Measurements from ENCODE around the gene ARSA. TPM values are rescaled to one million over a fixed set of nuclear protein-coding genes. Genes with fewer than 3 reads are reported as not detected.
"Not testable (repeated sequence)": the region's sequence is repeated elsewhere in the genome, so short reads cannot be mapped to it uniquely, and the experiment has no call there.

The ARSA gene
- total RNA-seq, result 8.4 TPM

GRCh38 chr22:50627642-50628542, at the start of gene ARSA:
ARSA (minus strand) TSS chr22:50628152; CDS start chr22:50627779, 373 bp downstream.
- DNase-seq, result peak; percentile 58

- DNase-seq, result no peak
These were observed 48.9 kb upstream of the ARSA start for GRCh38 chr22:50676661-50677492.

GRCh38 chr22:50676180-50676636, 48.3 kb upstream of the ARSA start:
- DNase-seq, result no peak

- no peak for DNase-seq
These were observed 47.7 kb upstream of the ARSA start for GRCh38 chr22:50675553-50676179.

DNA sequence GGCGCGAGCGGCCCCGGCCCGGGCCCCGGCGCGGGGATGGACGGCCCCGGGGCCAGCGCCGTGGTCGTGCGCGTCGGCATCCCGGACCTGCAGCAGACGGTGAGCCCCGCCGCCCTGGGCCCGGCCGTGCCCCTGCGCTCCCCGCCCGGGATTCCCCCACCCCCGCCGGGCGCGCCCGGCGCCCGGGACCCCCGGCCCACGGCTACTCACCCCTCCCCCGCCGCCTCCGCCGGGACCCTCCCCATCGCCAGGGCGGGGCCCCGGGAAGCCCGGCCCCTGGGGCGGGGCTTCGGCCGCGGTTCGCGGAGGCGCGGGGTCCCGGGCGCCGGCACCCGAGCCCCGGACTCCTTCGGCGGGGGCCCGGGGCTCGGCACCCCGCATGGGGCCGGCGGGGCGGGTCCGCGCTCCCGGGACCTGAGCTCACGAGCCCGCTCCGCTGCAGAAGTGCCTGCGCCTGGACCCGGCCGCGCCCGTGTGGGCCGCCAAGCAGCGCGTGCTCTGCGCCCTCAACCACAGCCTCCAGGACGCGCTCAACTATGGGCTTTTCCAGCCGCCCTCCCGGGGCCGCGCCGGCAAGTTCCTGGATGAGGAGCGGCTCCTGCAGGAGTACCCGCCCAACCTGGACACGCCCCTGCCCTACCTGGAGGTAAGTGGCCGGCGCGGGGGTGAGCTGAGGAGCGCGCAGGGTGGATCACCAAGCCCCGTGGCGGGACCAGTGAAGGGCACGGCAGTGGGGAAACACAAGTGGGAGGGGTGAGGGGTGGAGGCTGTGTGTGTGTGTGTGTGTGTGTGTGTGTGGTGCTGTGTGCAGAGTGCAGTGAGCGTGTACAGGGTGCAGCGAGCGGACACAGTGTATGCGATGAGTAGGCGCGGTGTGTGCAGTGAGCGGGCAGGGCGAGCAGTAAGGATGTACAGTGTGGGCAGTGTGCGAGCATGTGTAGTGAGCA, 46.9 kb upstream of the ARSA start:
- DNase-seq, result no peak

DNA sequence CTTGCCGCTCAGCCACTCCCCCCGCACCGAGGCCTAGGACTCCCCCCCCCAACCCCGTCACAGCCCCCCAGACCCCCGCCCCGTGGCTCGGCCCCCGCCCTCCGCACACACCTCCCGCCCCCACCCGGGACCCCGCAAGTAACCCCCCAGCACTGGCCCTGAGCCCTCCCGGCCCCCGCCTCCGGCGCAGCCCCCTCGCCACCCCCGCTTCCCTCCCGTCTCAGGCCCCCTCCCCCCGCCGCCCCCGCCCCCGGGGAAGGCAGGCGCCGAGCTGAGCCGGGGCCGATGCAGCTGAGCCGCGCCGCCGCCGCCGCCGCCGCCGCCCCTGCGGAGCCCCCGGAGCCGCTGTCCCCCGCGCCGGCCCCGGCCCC, 46.2 kb upstream of the ARSA start:
- no peak for DNase-seq

GRCh38 chr22:50673231-50674129, 45.5 kb upstream of the ARSA start:
- no peak for DNase-seq

- no peak for DNase-seq
These were observed 44.7 kb upstream of the ARSA start, which contains the start of gene SHANK3 for GRCh38 chr22:50672471-50673230. SHANK3 (plus strand) TSS chr22:50672823.

- DNase-seq, result no peak
These were observed 44.1 kb upstream of the ARSA start for GRCh38 chr22:50672041-50672440.

GRCh38 chr22:50671641-50672040, 43.7 kb upstream of the ARSA start:
- DNase-seq, result no peak

DNA sequence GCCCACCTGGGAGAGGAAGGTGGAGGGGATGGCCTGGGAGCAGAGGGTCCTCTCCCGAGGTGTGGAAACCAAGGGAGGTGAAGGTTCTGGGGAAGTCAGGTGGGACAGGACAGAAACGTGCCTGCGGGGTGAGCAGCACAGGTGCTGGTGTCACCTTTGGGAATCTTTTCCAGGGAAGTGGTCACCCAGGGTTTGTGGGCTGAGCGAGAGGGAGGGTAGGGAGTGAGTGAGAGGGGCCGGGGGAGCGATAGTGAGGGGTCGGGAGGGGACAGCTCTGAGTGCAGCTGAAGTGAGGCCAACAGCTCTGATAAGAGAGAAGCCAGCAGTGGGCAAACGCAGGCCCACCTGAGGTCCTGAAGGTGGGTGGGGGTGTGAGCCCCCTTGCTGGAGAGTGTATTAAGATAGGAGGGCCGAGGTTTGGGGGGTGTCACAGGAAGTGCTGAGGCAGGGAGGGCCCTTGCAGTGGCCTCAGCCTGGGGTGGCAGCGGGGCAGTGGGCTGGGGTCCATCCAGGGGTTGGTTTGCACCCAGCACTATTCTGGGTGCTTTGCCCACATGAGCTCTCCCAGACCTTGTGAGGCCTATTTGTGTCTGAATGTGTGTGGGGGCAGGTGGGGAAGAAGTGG, 43.1 kb upstream of the ARSA start:
- DNase-seq, result no peak

DNA sequence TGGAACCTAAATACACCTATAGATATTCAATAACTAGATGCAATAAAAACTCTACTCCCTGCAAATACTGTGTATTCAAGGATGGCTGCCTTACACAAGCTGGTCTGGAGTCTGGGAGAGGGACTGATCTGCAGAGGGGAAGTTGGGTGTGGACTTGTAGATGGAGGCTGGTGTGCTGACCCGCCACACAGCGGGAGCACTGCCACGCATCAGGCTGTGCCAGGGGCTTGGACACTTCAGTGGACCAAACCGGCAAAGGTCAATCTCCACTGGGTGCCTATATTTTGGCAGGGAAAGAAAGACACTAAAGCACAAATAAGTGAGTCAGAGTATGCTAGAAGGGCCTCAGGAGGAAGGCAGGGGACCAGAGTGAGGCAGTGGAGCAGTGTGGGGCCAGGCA, 42.6 kb upstream of the ARSA start:
- DNase-seq, result no peak

DNA sequence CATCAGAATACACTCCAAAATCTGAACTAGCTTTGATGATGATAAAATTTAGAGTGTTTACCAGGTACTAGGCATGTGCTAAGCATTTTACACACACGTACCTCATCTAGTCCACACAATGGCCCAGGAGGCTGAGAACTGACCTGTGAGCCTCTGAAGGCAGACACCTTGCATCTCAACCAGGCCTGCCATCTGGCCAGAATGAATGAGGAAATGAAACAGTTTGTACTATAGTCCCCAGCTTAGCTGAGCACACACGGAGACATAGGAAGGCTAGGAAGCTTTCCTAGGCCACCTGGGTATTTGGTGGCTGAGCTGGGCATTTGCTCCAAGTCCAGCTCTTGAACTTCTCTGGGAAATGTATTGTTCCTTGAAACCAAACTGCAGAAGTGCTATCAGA, 37.8 kb upstream of the ARSA start:
- no peak for DNase-seq

- no peak for DNase-seq
These were observed 37.3 kb upstream of the ARSA start for GRCh38 chr22:50665212-50665611.

DNA sequence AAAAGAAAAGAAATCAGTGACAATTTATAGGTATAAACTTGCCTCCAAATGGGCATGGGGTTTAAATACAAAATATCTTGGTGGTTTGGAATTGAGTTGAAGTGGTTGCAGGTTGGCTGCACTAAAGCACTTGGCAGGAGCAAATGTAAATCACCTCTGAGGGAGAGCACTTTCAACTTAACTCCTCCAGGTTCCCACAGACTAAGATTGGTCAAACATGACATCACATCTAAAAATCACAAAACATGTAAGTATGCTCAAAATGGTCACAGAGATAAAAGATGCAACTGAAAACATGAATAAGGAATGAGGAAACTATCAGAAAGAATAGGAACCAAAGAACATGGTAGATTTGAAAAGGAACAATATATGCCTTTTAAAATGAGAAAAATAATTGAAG, 32.4 kb upstream of the ARSA start:
- no peak for DNase-seq

DNA sequence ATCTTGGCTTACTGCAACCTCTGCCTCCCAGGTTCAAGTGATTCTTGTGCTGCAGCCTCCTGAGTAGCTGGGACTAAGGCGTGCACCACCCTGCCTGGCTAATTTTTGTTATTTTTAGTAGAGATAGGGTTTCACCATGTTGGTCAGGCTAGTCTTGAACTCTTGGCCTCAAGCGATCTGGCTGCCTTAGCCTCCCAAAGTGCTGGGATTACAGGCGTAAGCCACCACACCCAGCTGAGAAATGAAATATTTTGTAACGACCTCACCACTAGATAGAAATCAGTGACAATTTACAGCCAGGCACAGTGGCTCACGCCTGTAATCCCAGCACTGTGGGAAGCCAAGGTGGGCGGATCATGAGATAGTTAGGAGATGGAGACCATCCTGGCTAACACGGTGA, 31.8 kb upstream of the ARSA start:
- DNase-seq, result not testable (repeated sequence)

DNA sequence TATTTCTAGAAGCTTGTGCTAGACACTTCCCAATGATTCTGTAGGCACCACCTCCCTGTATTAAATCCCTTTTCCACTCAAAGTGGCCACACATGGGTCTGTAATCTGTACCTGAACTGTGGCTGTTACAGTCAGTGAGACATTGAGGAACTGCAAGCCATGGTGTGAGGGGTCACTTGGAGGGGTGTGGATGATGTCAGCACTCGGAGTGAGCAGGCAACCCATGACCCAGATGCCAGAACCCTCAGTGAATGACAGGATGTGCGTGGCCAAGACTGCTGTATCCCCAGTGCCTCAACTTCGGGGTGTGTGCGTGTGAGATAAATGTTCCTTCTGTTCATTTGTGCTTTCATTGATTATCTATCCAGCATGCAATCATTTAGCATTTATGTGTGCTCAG, 30.0 kb upstream of the ARSA start:
- no peak for DNase-seq

DNA sequence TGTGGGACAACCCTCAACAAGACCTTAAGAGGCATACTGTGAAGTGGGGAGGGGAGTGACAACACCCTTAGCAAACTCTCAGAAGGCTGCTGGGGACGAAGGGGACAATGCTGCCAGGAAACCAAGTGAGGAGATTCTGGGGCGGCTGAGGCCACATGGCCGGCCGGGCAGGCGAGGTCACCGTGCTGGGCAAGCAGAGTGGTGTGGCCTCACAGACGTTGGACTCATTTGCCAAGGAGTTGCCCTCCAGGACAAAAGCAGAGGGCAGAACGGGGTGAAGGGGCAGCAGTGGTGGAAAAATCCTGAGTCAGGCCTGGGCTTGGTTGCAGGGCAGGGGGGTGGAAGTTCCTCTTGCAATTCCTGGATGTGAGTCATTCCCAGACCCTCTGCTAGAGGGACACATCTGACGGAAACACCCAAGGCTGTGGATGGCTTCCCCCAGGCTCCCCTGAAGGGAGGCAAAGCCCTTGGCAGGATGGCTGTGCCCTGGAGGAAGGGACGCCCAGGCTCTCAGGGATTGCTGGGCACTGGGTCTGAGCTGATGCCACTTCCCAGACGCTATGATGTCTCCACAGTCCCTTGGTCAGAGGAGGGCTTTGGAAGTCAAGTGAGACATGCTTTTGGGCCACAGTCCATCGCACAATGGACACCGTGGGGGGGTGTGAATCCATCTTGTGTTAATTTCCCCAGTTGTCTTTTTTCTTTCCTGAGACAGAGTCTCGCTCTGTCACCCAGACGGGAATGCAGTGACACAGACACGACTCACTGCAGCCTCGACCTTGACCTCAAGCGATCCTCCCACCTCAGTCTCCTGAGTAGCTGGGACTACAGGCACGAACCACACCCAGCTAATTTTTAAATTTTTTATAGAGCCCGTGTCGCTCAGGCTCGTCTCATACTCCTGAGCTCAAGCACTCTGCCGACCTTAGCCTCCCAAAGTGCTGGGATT, 28.4 kb upstream of the ARSA start:
- no peak for DNase-seq

Measured in skin of body (tissue), 2 donors.